Endothelial cell of umbilical vein (primary cell): ENCODE measurements around the gene GALNT1. TPM values are rescaled to one million over a fixed set of nuclear protein-coding genes. Genes with fewer than 3 reads are reported as not detected.

ENCODE experiments used
- BruUV-seq: library from RNA; stranded (reverse); fragments of 400-500 nt; replicated peaks from 2 replicates; lab custom pipeline; 2021; lab: Mats Ljungman, UMichigan
- CTCF ChIA-PET: fragments of 300-600, 350-600 bp; sonication (Branson Sonifier 250); formaldehyde crosslinking; loops from one replicate; lab custom pipeline; 2021; ENCODE audit warnings: antibody characterized with exemption, inconsistent platforms; lab: Charles Lee
- POLR2A ChIA-PET: fragments of 300-600, 350-600 bp; sonication (Branson Sonifier 250); formaldehyde crosslinking; loops from one replicate; lab custom pipeline; 2021; ENCODE audit warnings: antibody characterized with exemption, inconsistent platforms; lab: Charles Lee
- DNase-seq: peaks from one replicate; pipeline ENCODE4 v3.0.0-alpha.2; 2011; ENCODE audit warnings: low read depth, low spot score
- FAIRE-seq: peaks from 2 replicates; lab custom pipeline; 2011; peaks lifted over from hg19 to GRCh38; lab: Jason Lieb, UNC
- H2AFZ ChIP-seq: 2 replicates; pipeline ENCODE4 v1.6.0; 2012; ENCODE audit warnings: low read depth, low read length, control low read depth, inconsistent platforms
- H3K27ac ChIP-seq: 2 replicates; pipeline ENCODE4 v1.5.1; 2011; ENCODE audit warnings: low read depth, mild to moderate bottlenecking, control low read depth, low read length, moderate library complexity; ENCODE audit not compliant: insufficient read depth
- H3K27me3 ChIP-seq, 2 experiments: 2 replicates each; pipeline versions ENCODE4 v1.6.0 to v1.6.1; 2011; ENCODE audit warnings: low read length in 2 of 2, mixed read lengths in 1 of 2; ENCODE audit not compliant: control insufficient read depth in 2 of 2, insufficient read depth in 2 of 2
- H3K36me3 ChIP-seq, 2 experiments: 2 replicates in 1 of 2; 3 replicates in 1 of 2; pipeline ENCODE4 v1.5.1; 2011; ENCODE audit warnings: low read length in 2 of 2, mild to moderate bottlenecking in 1 of 2, moderate library complexity in 1 of 2; ENCODE audit not compliant: control insufficient read depth in 2 of 2, insufficient read depth in 2 of 2; ENCODE audit errors: extremely low read depth in 1 of 2
- H3K4me1 ChIP-seq: 3 replicates; pipeline ENCODE4 v1.5.1; 2011; ENCODE audit warnings: mild to moderate bottlenecking, low read length; ENCODE audit not compliant: control insufficient read depth, insufficient read depth; ENCODE audit errors: extremely low read depth
- H3K4me2 ChIP-seq: 2 replicates; pipeline ENCODE4 v1.6.1; 2011; ENCODE audit warnings: low read length, control low read depth, mixed read lengths; ENCODE audit not compliant: insufficient read depth
- H3K4me3 ChIP-seq, 3 experiments: fragments of 200-600 bp in 1 of 3; sonication (generic), shearing (Covaris generic) in 1 of 3; replicated peaks in 1 of 3; 2 replicates each; pipeline ENCODE4 v1.5.1; 2011 to 2016; ENCODE audit warnings: control low read depth in 3 of 3, low read length in 3 of 3, mild to moderate bottlenecking in 2 of 3, inconsistent platforms in 1 of 3, low read depth in 1 of 3, moderate library complexity in 1 of 3; ENCODE audit not compliant: insufficient read depth in 1 of 3
- H3K79me2 ChIP-seq: 2 replicates; pipeline ENCODE4 v1.6.0; 2012; ENCODE audit warnings: low read length, inconsistent platforms; ENCODE audit not compliant: control insufficient read depth, insufficient read depth
- H3K9ac ChIP-seq: replicated peaks from 2 replicates; pipeline ENCODE3; 2011; ENCODE audit warnings: low read length, control low read depth; ENCODE audit not compliant: insufficient read depth; ENCODE audit errors: extremely low read depth
- H3K9me1 ChIP-seq: replicated peaks from 3 replicates; pipeline ENCODE4 v1.6.0; 2011; ENCODE audit warnings: mild to moderate bottlenecking, low read length; ENCODE audit not compliant: control insufficient read depth, insufficient read depth; ENCODE audit errors: extremely low read depth
- H3K9me3 ChIP-seq: replicated peaks from 2 replicates; pipeline ENCODE4 v1.5.1; 2012; ENCODE audit warnings: low read length, inconsistent platforms; ENCODE audit not compliant: control insufficient read depth, insufficient read depth
- H4K20me1 ChIP-seq: replicated peaks from 2 replicates; pipeline ENCODE3; 2011; ENCODE audit warnings: mild to moderate bottlenecking, low read length; ENCODE audit not compliant: control insufficient read depth, insufficient read depth; ENCODE audit errors: extremely low read depth
- EZH2 ChIP-seq: IDR thresholded peaks from 2 replicates; pipeline ENCODE4 v1.6.1; 2012; ENCODE audit warnings: borderline replicate concordance, low read depth, mild to moderate bottlenecking, moderate library complexity, low read length, inconsistent platforms; ENCODE audit not compliant: severe bottlenecking
- FOS ChIP-seq: IDR thresholded peaks from 2 replicates; pipeline ENCODE4 v1.6.1; 2011; ENCODE audit warnings: mild to moderate bottlenecking, low read length, moderate library complexity, borderline replicate concordance; ENCODE audit not compliant: insufficient read depth
- GATA2 ChIP-seq: IDR thresholded peaks from 2 replicates; pipeline ENCODE4 v1.7.0; 2011; ENCODE audit warnings: low read depth, mild to moderate bottlenecking, moderate library complexity, mixed read lengths, low read length; ENCODE audit not compliant: insufficient read length, insufficient read depth
- MYC ChIP-seq: IDR thresholded peaks from one replicate; pipeline ENCODE4 v1.6.1; 2011; ENCODE audit warnings: mild to moderate bottlenecking, low read depth, low read length
- POLR2A ChIP-seq: IDR thresholded peaks from 2 replicates; pipeline ENCODE4 v1.6.1; 2012; ENCODE audit warnings: low read depth, mild to moderate bottlenecking, control low read depth, low read length
- POLR2AphosphoS5 ChIP-seq: IDR thresholded peaks from 2 replicates; pipeline ENCODE4 v1.6.1; 2012; ENCODE audit warnings: low read depth, mild to moderate bottlenecking, control low read depth, low read length, moderate library complexity; ENCODE audit not compliant: insufficient read depth
- dilution Hi-C: fragments of 300-500 bp; cut with MboI; formaldehyde crosslinking; loops from one replicate; pipeline ENCODE4 v1.15.0; 2019; ENCODE audit warnings: low sequenced_read_pairs; ENCODE audit not compliant: extremely low pct_ligation_motif_present
- intact Hi-C: fragments of 100-400 bp; cut with micrococcal nuclease; formaldehyde crosslinking; loops from one replicate; pipeline ENCODE4 v1.10.0; 2022
- polyA plus RNA-seq, 4 experiments: library from polyadenylated mRNA; depleted of rRNA in 3 of 4; stranded (reverse) in 3 of 4; unstranded in 1 of 4; fragments of >200 nt; gene quantifications; 2 replicates each; pipeline versions ENCODE4 v1.2.1 to v1.2.3, GENCODE V29; 2011 to 2012; ENCODE audit warnings: missing spikeins in 1 of 4
- total RNA-seq: library from RNA; stranded (reverse); gene quantifications from 2 replicates; pipeline ENCODE4 v1.2.3, GENCODE V29; 2021

GALNT1 gene
- total and polyA plus RNA-seq, 2 donors (not counting 3 experiments of a cell fraction or from before 2014, with no cell fraction given) = 89.9 to 360 TPM

DNA sequence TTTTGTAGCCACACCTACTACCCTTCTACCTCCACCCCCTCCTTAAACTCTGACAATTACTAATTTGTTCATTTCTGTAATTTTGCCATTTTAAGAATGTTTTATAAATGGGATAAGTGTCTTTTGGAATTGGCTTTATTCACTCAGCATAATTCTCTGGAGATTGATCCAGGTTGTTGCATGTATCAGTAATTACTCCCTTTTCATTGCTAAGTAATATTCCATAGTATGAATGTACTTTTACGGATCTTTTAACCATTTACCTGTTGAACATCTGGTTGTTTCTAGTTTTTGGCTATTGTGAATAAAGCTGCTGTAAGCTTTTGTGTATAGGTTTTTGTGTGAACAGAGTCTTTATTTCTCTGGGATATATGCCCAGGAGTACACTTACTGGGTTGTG is 4.1 kb downstream of the GALNT1 start:
- no peaks in the 10 kb centered on the region for H3K9me1 ChIP-seq
- FAIRE-seq (no peak), DNase-seq (no peak)
- H3K36me3 ChIP-seq = peaks cover 0 to 2% of the 10 kb centered on the region in 2 experiments
- no peaks in the 10 kb centered on the region for H3K9me3 ChIP-seq
- no peak for TF ChIP-seq GATA2
- TF ChIP-seq MYC = no peak
- TF ChIP-seq POLR2A = no peak
- no peak for TF ChIP-seq FOS
- intact Hi-C loops = loop anchor here (10.0 kb wide), 2 partner anchors 351 to 389 kb away; partner anchors contain the start of gene RMP24
- H3K4me2 ChIP-seq = no peak overlapping the region
- POLR2A ChIA-PET = interaction anchor here (0.6 kb wide), 1 partner anchor 12 kb away, joined by 5 read pairs; no protein-coding TSS in a partner anchor
- H3K4me1 ChIP-seq = peaks cover 11% of the 10 kb centered on the region
- CTCF ChIA-PET = interaction anchor here (1.4 kb wide), 1 partner anchor 199 kb away, joined by 5 read pairs; no protein-coding TSS in a partner anchor
- dilution Hi-C loops = no loop called here
- peaks cover 93% of the 10 kb centered on the region for H3K79me2 ChIP-seq
- no peak overlapping the region for H3K9ac ChIP-seq
- H3K27ac ChIP-seq = no peak overlapping the region
- BruUV-seq = no TSS peak
- H2AFZ ChIP-seq = no peak overlapping the region
- H3K27me3 ChIP-seq = no peaks in the 10 kb centered on the region
- peaks cover 32% of the 10 kb centered on the region for H4K20me1 ChIP-seq
- H3K4me3 ChIP-seq = no peak overlapping the region

DNA sequence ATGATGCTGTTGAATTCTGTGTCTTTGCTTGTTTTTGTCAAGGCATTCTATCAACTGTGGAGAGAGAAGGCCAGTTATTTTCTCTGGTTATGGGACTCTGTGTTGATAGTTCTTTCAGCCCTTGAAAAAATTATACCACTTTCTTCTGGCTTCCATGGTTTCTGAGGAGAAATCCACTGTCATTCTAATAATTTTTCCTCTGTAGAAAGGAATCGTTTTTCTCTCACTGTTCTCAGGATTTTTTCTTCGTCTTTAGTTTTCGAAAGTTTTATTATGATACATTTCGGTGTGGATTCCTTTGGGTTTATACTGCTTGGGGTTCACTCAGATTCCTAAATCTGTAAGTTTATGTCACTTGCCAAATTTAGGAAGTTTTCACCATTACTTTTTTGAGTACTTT is 6.6 kb downstream of the GALNT1 start:
- Histone ChIP-seq H3K4me2 (no peak overlapping the region), H4K20me1 (peaks cover 44% of the 10 kb centered on the region), H3K9ac (no peak overlapping the region), H2AFZ (no peak overlapping the region), H3K9me1 (no peaks in the 10 kb centered on the region), H3K27ac (no peak overlapping the region), H3K79me2 (peaks cover 100% of the 10 kb centered on the region), H3K4me3 (no peak overlapping the region), H3K9me3 (no peaks in the 10 kb centered on the region), H3K27me3 (no peaks in the 10 kb centered on the region), H3K4me1 (peaks cover 9% of the 10 kb centered on the region), H3K36me3 (peaks cover 0 to 2% of the 10 kb centered on the region in 2 experiments)
- no peak for TF ChIP-seq POLR2AphosphoS5
- no peak for TF ChIP-seq MYC
- no peak for TF ChIP-seq POLR2A
- TF ChIP-seq EZH2 = no peak
- no peak for TF ChIP-seq FOS
- ChIA-PET POLR2A (no interaction called here), CTCF (interaction anchor here (1.4 kb wide), 1 partner anchor 362 kb away, joined by 5 read pairs; no protein-coding TSS in a partner anchor)
- intact Hi-C loops (loop anchor here (10.0 kb wide), 2 partner anchors 353 to 387 kb away; partner anchors contain the start of gene RMP24), dilution Hi-C loops (no loop called here)
- BruUV-seq = no TSS peak
- FAIRE-seq (no peak), DNase-seq (no peak)
